Measurements from ENCODE around the gene SLC22A3. TPM values are rescaled to one million over a fixed set of nuclear protein-coding genes. Genes with fewer than 3 reads are reported as not detected.
A peak's percentile ranks its signal among the peaks of the same experiment; 100 is the strongest.

SLC22A3 gene
- total and polyA plus RNA-seq, 2 of the 13 experiments (the other 11 are each of a cell fraction or from before 2014, with no cell fraction given): 12.0 to 31.5 TPM

DNA sequence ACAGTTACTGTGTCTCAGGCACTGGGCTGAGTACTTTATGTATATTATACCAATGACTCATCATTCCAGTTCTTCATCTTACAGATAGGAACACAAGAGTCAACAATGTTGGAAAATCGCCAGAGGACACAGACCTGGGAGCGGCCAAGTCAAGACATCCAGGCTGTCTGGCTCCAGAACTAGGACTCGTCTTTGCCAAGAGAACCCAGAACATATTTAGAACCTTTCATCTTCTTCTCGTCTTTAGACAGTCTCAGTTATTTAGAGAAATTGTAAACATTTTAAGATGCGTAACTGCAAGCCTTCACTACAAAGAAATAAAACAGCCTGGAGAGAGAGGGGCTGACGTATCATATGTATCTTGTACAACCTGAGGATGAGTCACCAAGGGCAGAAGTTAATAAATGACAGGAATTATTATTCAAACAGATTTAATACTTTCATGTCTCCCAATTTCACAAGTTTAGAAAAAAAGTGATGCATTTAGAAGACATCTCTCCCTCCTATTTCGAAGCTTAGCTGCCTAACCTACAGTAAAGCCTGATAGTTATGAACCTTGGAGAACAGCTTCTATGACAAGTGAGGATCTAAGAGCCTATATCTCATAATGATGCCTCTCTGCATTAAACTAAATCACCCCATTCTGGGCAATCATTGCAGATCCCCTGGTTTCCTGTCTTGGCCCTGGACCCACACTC, 43.4 kb downstream of the SLC22A3 start (continued):
- TF ChIP-seq, protein P1, sequence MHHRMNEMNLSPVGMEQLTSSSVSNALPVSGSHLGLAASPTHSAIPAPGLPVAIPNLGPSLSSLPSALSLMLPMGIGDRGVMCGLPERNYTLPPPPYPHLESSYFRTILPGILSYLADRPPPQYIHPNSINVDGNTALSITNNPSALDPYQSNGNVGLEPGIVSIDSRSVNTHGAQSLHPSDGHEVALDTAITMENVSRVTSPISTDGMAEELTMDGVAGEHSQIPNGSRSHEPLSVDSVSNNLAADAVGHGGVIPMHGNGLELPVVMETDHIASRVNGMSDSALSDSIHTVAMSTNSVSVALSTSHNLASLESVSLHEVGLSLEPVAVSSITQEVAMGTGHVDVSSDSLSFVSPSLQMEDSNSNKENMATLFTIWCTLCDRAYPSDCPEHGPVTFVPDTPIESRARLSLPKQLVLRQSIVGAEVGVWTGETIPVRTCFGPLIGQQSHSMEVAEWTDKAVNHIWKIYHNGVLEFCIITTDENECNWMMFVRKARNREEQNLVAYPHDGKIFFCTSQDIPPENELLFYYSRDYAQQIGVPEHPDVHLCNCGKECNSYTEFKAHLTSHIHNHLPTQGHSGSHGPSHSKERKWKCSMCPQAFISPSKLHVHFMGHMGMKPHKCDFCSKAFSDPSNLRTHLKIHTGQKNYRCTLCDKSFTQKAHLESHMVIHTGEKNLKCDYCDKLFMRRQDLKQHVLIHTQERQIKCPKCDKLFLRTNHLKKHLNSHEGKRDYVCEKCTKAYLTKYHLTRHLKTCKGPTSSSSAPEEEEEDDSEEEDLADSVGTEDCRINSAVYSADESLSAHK (CRISPR knock-in tag; IDR thresholded peaks at IDR 0.05; ENCODE audit: borderline replicate concordance): no peak
- TF ChIP-seq HDAC2 (CRISPR knock-in tag; IDR thresholded peaks at IDR 0.05) (0 out of 2 replicates have a peak, but pooled peaks have one; percentile 23), ZNF660 (CRISPR knock-in tag; IDR thresholded peaks at IDR 0.05; ENCODE audit: borderline replicate concordance, low read depth) (no peak), ZNF282 (IDR thresholded peaks at IDR 0.05; ENCODE audit: partially characterized antibody) (no peak), BORCS8-MEF2B (CRISPR knock-in tag; IDR thresholded peaks at IDR 0.05) (no peak), NFIB (CRISPR knock-in tag; IDR thresholded peaks at IDR 0.05; ENCODE audit: borderline replicate concordance) (no peak), SMARCC2 (IDR thresholded peaks at IDR 0.05) (no peak), SOX13 (IDR thresholded peaks at IDR 0.05) (no peak), SOX13 (CRISPR knock-in tag; conservative IDR thresholded peaks at IDR 0.05 in 1 of 2, IDR thresholded peaks at IDR 0.05 in 1 of 2) (no peak; a peak in 1 of 4 replicates), MEF2D (CRISPR knock-in tag; IDR thresholded peaks at IDR 0.05) (no peak), IRF1 (CRISPR knock-in tag; IDR thresholded peaks at IDR 0.05; ENCODE audit: low read depth) (no peak), TCF7L2 (IDR thresholded peaks at IDR 0.05; ENCODE audit: low read depth, low read length) (no peak), ZNF430 (CRISPR knock-in tag; IDR thresholded peaks at IDR 0.05) (no peak), HNRNPUL1 (IDR thresholded peaks at IDR 0.05; ENCODE audit: low read depth, low read length) (0 out of 2 replicates have a peak, but pooled peaks have one; percentile 29), CHD2 (IDR thresholded peaks at IDR 0.05; ENCODE audit: low read depth, low read length) (no peak), ZNF101 (CRISPR knock-in tag; IDR thresholded peaks at IDR 0.05; ENCODE audit: borderline replicate concordance, low read depth) (no peak), ARID4A (CRISPR knock-in tag; IDR thresholded peaks at IDR 0.05; ENCODE audit: borderline replicate concordance) (no peak), DNMT3B (CRISPR knock-in tag; conservative IDR thresholded peaks at IDR 0.05) (no peak), ZSCAN9 (CRISPR knock-in tag; IDR thresholded peaks at IDR 0.05; ENCODE audit: borderline replicate concordance) (peak; percentile 18; the same call in 1 of the 2 replicates), RXRA (CRISPR knock-in tag; IDR thresholded peaks at IDR 0.05) (no peak), ZNF546 (CRISPR knock-in tag; conservative IDR thresholded peaks at IDR 0.05) (no peak), ZNF446 (CRISPR knock-in tag; IDR thresholded peaks at IDR 0.05) (no peak)
- TF ChIP-seq, protein P2, sequence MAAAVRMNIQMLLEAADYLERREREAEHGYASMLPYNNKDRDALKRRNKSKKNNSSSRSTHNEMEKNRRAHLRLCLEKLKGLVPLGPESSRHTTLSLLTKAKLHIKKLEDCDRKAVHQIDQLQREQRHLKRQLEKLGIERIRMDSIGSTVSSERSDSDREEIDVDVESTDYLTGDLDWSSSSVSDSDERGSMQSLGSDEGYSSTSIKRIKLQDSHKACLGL (CRISPR knock-in tag; IDR thresholded peaks at IDR 0.05): no peak

Measured in HepG2 (cell line).